Measurements from ENCODE around the gene BRIP1.

Gene BRIP1

DNA sequence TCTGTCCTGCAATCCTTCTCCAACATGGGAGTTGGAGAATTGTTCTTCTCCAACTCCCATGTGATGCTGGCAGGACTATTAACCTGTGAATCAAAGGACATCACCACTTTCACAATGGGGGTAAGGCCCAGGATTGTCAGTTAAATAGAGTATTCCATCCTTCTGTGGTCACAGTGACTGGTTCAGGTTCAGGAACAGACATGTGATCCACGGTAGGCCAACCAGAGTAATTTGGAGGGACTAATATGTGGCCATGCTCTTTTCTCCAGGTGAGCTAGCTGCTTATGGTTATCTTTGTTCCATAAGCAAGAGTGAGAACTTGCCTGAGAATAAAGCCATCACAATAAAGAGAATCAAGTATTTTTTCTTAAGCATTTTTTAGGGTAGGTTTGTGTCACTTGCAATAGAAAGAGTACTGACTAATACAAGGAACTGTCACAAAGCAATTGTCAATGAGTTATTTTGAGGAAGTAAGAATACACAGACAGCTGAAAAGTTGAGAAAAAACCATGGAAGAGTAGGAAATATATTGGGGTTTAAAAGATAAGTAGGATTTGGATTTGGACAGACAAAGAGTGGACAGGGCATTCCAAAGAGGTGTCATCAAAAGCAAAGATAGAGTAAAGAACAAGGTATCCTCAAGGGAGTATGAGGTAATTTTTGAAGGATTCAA, 63.4 kb downstream of the BRIP1 start (continued):
- TF ChIP-seq ZC3H10 (CRISPR knock-in tag; IDR thresholded peaks at IDR 0.05) (no peak), ZNF565 (CRISPR knock-in tag; conservative IDR thresholded peaks at IDR 0.05; ENCODE audit: low read depth) (no peak), PPARA (CRISPR knock-in tag; IDR thresholded peaks at IDR 0.05; ENCODE audit: borderline replicate concordance) (no peak), ZFP30 (CRISPR knock-in tag; IDR thresholded peaks at IDR 0.05) (no peak), ISL1 (CRISPR knock-in tag; IDR thresholded peaks at IDR 0.05) (no peak)
- TF ChIP-seq, protein P1, sequence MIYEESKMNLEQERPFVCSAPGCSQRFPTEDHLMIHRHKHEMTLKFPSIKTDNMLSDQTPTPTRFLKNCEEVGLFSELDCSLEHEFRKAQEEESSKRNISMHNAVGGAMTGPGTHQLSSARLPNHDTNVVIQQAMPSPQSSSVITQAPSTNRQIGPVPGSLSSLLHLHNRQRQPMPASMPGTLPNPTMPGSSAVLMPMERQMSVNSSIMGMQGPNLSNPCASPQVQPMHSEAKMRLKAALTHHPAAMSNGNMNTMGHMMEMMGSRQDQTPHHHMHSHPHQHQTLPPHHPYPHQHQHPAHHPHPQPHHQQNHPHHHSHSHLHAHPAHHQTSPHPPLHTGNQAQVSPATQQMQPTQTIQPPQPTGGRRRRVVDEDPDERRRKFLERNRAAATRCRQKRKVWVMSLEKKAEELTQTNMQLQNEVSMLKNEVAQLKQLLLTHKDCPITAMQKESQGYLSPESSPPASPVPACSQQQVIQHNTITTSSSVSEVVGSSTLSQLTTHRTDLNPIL (CRISPR knock-in tag; IDR thresholded peaks at IDR 0.05; ENCODE audit: low read depth), result no peak

DNA sequence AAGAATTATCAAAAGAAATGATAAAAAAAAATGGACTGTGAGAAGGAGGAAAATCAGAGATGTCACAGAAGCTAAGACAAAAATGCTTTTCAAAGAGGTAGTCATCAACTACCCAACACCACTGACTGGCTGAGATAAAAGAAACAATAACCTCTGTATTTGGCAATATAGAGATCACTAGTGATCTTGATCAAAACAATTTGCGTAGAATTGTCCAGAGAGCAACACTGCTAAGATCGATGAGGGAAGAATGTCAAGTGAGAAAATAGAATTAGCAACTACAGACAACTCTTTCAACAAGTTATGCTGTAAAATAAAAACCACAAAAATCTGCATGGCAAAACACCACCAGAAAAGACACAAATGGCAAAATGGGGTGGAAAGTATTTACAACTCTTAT, 66.0 kb downstream of the BRIP1 start:
- no peak for TF ChIP-seq BACH2 (CRISPR knock-in tag; IDR thresholded peaks at IDR 0.05; ENCODE audit: borderline replicate concordance)
- TF ChIP-seq OSR1 (CRISPR knock-in tag; IDR thresholded peaks at IDR 0.05), result no peak
- no peak for TF ChIP-seq CSDC2 (CRISPR knock-in tag; IDR thresholded peaks at IDR 0.05)
- TF ChIP-seq, protein P2, sequence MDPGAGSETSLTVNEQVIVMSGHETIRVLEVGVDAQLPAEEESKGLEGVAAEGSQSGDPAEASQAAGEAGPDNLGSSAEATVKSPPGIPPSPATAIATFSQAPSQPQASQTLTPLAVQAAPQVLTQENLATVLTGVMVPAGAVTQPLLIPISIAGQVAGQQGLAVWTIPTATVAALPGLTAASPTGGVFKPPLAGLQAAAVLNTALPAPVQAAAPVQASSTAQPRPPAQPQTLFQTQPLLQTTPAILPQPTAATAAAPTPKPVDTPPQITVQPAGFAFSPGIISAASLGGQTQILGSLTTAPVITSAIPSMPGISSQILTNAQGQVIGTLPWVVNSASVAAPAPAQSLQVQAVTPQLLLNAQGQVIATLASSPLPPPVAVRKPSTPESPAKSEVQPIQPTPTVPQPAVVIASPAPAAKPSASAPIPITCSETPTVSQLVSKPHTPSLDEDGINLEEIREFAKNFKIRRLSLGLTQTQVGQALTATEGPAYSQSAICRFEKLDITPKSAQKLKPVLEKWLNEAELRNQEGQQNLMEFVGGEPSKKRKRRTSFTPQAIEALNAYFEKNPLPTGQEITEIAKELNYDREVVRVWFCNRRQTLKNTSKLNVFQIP (CRISPR knock-in tag; IDR thresholded peaks at IDR 0.05; ENCODE audit: borderline replicate concordance, low read depth), result no peak
- no peak for TF ChIP-seq ARNTL (CRISPR knock-in tag; IDR thresholded peaks at IDR 0.05; ENCODE audit: borderline replicate concordance, low read depth)
- no peak for TF ChIP-seq SNAI2 (CRISPR knock-in tag; IDR thresholded peaks at IDR 0.05)
- TF ChIP-seq, protein P1 (CRISPR knock-in tag; IDR thresholded peaks at IDR 0.05; ENCODE audit: low read depth), result no peak
- no peak for TF ChIP-seq ZFP3 (CRISPR knock-in tag; IDR thresholded peaks at IDR 0.05)
- no peak for TF ChIP-seq RARB (CRISPR knock-in tag; IDR thresholded peaks at IDR 0.05)
- no peak for TF ChIP-seq GLIS3 (CRISPR knock-in tag; IDR thresholded peaks at IDR 0.05)
- no peak for TF ChIP-seq ZNF70 (CRISPR knock-in tag; IDR thresholded peaks at IDR 0.05)
- no peak for TF ChIP-seq ZNF565 (CRISPR knock-in tag; conservative IDR thresholded peaks at IDR 0.05; ENCODE audit: low read depth)
- no peak for TF ChIP-seq ZC3H10 (CRISPR knock-in tag; IDR thresholded peaks at IDR 0.05)
- no peak for TF ChIP-seq TCF4 (CRISPR knock-in tag; IDR thresholded peaks at IDR 0.05; ENCODE audit: borderline replicate concordance)
- TF ChIP-seq TOX (CRISPR knock-in tag; IDR thresholded peaks at IDR 0.05; ENCODE audit: borderline replicate concordance), result no peak
- no peak for TF ChIP-seq ESRRG (CRISPR knock-in tag; IDR thresholded peaks at IDR 0.05)
- TF ChIP-seq CSRNP3 (CRISPR knock-in tag; IDR thresholded peaks at IDR 0.05), result no peak
- TF ChIP-seq ZFP30 (CRISPR knock-in tag; IDR thresholded peaks at IDR 0.05), result no peak
- ATAC-seq, result no peak

DNA sequence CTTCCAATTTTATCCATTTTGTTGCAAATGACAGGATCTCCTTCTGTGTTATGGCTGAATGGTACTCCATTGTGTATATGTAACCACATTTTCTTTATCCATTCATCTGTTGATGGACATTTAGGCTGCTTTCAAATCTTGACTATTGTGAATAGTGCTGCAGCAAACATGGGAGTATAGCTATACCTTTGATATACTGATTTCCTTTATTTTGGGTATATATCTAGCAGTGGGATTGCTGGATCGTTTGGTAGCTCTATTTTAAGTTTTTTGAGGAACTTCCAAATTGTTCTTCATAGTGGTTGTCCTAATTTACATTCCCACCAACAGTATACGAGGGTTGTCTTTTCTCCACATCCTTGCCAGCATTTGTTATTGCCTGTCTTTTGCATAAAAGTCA, 67.8 kb downstream of the BRIP1 start:
- no peak for ATAC-seq
- no peak for TF ChIP-seq TOX (CRISPR knock-in tag; IDR thresholded peaks at IDR 0.05; ENCODE audit: borderline replicate concordance)
- no peak for TF ChIP-seq ZFP30 (CRISPR knock-in tag; IDR thresholded peaks at IDR 0.05)
- no peak for TF ChIP-seq ZFP3 (CRISPR knock-in tag; IDR thresholded peaks at IDR 0.05)
- TF ChIP-seq TSHZ2 (CRISPR knock-in tag; IDR thresholded peaks at IDR 0.05), result no peak
- TF ChIP-seq, protein P2 (CRISPR knock-in tag; IDR thresholded peaks at IDR 0.05; ENCODE audit: borderline replicate concordance, low read depth), result no peak
- TF ChIP-seq BACH2 (CRISPR knock-in tag; IDR thresholded peaks at IDR 0.05; ENCODE audit: borderline replicate concordance), result no peak
- TF ChIP-seq ESRRG (CRISPR knock-in tag; IDR thresholded peaks at IDR 0.05), result no peak
- TF ChIP-seq GLIS3 (CRISPR knock-in tag; IDR thresholded peaks at IDR 0.05), result no peak
- no peak for TF ChIP-seq ISL1 (CRISPR knock-in tag; IDR thresholded peaks at IDR 0.05)
- no peak for TF ChIP-seq ZNF565 (CRISPR knock-in tag; conservative IDR thresholded peaks at IDR 0.05; ENCODE audit: low read depth)
- TF ChIP-seq SNAI2 (CRISPR knock-in tag; IDR thresholded peaks at IDR 0.05), result no peak
- no peak for TF ChIP-seq ZNF70 (CRISPR knock-in tag; IDR thresholded peaks at IDR 0.05)
- TF ChIP-seq RARB (CRISPR knock-in tag; IDR thresholded peaks at IDR 0.05), result no peak
- TF ChIP-seq, protein P3, sequence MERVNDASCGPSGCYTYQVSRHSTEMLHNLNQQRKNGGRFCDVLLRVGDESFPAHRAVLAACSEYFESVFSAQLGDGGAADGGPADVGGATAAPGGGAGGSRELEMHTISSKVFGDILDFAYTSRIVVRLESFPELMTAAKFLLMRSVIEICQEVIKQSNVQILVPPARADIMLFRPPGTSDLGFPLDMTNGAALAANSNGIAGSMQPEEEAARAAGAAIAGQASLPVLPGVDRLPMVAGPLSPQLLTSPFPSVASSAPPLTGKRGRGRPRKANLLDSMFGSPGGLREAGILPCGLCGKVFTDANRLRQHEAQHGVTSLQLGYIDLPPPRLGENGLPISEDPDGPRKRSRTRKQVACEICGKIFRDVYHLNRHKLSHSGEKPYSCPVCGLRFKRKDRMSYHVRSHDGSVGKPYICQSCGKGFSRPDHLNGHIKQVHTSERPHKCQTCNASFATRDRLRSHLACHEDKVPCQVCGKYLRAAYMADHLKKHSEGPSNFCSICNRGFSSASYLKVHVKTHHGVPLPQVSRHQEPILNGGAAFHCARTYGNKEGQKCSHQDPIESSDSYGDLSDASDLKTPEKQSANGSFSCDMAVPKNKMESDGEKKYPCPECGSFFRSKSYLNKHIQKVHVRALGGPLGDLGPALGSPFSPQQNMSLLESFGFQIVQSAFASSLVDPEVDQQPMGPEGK (CRISPR knock-in tag; IDR thresholded peaks at IDR 0.05; ENCODE audit: borderline replicate concordance), result no peak
- TF ChIP-seq TCF4 (CRISPR knock-in tag; IDR thresholded peaks at IDR 0.05; ENCODE audit: borderline replicate concordance), result no peak
- no peak for TF ChIP-seq ZNF8 (CRISPR knock-in tag; IDR thresholded peaks at IDR 0.05)

All from SK-N-SH treated with all-trans-retinoic acid at 6 μM for 48 hours (cell line).